ENCODE data around the gene DBNL. TPM values are rescaled to one million over a fixed set of nuclear protein-coding genes. Genes with fewer than 3 reads are reported as not detected.

The DBNL gene
- total RNA-seq, 1 donor from 2014 or later, result 95.5 TPM

DNA sequence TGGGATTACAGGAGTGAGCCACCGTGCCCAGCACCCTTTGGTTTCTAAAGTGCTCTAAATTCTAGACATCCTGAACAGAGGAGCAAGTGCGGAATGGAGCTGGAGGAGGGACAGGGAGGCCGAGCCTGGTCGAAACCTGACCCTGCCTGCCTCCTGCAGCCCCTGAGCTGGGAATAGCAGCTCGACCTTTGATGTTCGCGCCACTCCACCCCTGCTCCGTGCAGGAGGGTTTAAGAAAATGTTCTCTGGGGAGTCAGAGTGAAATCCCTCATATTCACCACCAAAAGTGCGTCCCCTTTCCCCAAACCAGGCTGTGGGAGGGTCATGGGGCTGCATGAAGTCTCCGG lies 19.0 kb downstream of the DBNL start:
- no peak overlapping the region for H3K27ac Mint-ChIP-seq (ENCODE audit: unreplicated experiment)
- TF ChIP-seq, protein P1, sequence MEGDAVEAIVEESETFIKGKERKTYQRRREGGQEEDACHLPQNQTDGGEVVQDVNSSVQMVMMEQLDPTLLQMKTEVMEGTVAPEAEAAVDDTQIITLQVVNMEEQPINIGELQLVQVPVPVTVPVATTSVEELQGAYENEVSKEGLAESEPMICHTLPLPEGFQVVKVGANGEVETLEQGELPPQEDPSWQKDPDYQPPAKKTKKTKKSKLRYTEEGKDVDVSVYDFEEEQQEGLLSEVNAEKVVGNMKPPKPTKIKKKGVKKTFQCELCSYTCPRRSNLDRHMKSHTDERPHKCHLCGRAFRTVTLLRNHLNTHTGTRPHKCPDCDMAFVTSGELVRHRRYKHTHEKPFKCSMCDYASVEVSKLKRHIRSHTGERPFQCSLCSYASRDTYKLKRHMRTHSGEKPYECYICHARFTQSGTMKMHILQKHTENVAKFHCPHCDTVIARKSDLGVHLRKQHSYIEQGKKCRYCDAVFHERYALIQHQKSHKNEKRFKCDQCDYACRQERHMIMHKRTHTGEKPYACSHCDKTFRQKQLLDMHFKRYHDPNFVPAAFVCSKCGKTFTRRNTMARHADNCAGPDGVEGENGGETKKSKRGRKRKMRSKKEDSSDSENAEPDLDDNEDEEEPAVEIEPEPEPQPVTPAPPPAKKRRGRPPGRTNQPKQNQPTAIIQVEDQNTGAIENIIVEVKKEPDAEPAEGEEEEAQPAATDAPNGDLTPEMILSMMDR (IDR thresholded peaks at IDR 0.05), result no peak
- peaks cover 22% of the 10 kb centered on the region for H3K36me3 Mint-ChIP-seq (ENCODE audit: low read depth)
- no peak overlapping the region for H3K4me3 Mint-ChIP-seq (ENCODE audit: unreplicated experiment)
- DNase-seq (ENCODE audit: low spot score), result peak; percentile 57
- peaks cover 25% of the 10 kb centered on the region for H3K4me1 Mint-ChIP-seq (ENCODE audit: low read depth)
- H3K27me3 Mint-ChIP-seq (ENCODE audit: low read depth), result no peaks in the 10 kb centered on the region
- no peaks in the 10 kb centered on the region for H3K9me3 Mint-ChIP-seq (ENCODE audit: low read depth)

DNA sequence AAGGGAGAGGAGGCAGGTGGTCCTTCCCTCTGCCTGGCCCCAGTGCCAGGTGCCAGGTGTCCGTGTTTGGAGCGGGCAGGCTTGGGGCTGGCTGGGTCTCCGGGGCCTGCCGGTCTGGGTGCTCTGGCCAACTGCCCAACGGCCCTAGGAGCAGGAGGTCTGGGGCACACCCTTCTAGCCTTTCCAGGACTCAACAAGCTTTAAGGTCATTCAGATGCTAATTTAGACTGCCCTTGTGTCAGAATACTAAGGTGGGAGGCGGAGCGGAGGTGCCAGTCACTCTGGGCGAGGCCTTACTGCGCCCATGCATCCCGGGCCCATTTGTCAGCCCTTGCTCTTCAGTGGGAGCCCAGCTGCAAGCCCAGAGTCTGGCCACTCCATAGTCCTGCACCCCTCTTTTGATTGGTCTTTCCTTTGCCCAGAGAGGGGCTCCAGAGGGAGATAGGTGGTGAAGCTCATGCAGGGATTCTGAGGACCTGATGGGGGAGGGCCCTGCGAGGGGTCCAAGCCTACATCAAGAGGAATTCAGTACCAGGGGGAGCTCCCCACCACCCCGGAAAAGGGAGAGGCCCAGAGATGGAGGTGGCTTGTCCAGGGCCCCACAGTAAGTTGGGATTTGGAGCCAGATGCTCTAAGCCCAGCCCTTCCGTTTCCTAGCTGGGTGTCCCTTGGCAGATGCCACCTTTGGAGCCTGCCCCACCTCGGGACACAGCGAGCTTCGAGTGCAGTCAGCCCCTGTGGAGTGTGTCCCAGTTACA lies 19.6 kb downstream of the DBNL start:
- Mint-ChIP-seq H3K4me3 (ENCODE audit: unreplicated experiment) (no peak overlapping the region), H3K9me3 (ENCODE audit: low read depth) (no peaks in the 10 kb centered on the region), H3K36me3 (ENCODE audit: low read depth) (peaks cover 17% of the 10 kb centered on the region), H3K27ac (ENCODE audit: unreplicated experiment) (no peak overlapping the region), H3K4me1 (ENCODE audit: low read depth) (peaks cover 25% of the 10 kb centered on the region), H3K27me3 (ENCODE audit: low read depth) (no peaks in the 10 kb centered on the region)
- TF ChIP-seq, protein P1 (IDR thresholded peaks at IDR 0.05), result no peak
- DNase-seq (ENCODE audit: low spot score), result peak; percentile 79

DNA sequence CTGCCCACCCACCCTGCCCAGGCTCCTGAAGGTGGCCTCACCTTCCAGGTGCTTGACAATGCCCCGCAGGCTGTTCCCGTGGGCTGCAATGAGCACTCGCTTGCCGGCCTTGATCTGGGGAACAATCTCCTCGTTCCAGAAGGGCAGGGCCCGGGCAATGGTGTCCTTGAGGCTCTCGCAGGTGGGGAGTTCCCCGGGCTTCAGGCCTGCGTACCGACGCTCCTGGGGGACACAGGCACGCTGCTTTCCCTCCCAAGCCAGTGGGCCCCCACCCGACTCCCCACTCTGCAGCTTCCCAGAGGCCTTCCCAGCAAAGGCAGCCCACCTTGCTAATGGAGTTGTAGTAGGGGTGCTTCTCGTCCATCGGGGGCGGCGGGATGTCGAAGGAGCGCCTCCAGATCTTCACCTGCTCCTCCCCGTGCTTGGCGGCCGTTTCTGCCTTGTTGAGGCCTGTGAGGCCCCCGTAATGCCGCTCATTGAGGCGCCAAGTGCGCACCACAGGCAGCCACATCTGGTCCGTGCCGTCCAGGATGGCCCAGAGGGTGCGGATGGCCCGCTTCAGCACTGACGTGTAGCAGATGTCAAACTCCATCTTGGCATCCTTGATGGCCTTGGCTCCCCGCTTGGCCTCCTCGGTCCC lies 20.4 kb downstream of the DBNL start:
- no peaks in the 10 kb centered on the region for H3K9me3 Mint-ChIP-seq (ENCODE audit: low read depth)
- H3K4me1 Mint-ChIP-seq (ENCODE audit: low read depth), result peaks cover 25% of the 10 kb centered on the region
- peaks cover 9% of the 10 kb centered on the region for H3K36me3 Mint-ChIP-seq (ENCODE audit: low read depth)
- no peaks in the 10 kb centered on the region for H3K27me3 Mint-ChIP-seq (ENCODE audit: low read depth)
- TF ChIP-seq, protein P1 (IDR thresholded peaks at IDR 0.05), result no peak
- H3K4me3 Mint-ChIP-seq (ENCODE audit: unreplicated experiment), result no peak overlapping the region
- H3K27ac Mint-ChIP-seq (ENCODE audit: unreplicated experiment), result no peak overlapping the region
- DNase-seq (ENCODE audit: low spot score), result peak; percentile 89

DNA sequence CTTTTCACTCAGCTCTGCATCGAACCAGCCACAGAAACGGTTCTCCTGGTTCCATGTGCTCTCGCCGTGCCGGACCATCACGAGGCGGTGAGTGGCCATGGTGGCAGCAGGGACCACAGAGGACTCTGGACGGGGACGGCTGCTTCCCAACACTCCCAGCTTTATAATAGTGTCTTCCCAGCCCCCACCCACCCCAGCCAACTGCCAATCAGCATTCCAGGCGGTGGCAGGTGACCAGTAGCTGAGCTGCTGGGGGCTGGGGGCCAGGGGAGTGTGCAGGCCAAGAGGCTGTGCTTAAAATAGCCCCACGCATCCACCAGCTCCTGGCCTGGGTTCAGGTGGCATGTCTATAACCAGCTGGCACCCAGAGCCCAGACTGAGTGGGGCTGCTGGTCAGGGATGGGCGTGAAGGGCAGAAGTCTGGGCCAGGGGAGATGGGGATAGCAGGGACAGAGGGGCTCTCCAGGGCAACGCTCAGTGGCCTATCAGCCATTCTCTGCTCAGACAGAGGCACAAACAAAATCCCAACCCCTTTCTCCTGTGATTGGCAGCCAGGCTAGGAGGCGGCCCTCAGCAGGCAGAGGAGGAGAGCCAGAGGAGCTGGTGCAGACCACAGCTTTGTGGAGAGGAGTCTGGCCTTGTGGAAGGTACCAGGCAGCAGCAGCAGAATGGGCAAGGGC lies 21.1 kb downstream of the DBNL start, which contains the start of gene PGAM2:
Gene PGAM2, minus strand, starts transcription at position 137 of the 680 bp plus-strand sequence. Its CDS starts 38 bp downstream, at position 99.
- H3K4me3 Mint-ChIP-seq (ENCODE audit: unreplicated experiment), result no peak within 1 kb of the TSS

DNA sequence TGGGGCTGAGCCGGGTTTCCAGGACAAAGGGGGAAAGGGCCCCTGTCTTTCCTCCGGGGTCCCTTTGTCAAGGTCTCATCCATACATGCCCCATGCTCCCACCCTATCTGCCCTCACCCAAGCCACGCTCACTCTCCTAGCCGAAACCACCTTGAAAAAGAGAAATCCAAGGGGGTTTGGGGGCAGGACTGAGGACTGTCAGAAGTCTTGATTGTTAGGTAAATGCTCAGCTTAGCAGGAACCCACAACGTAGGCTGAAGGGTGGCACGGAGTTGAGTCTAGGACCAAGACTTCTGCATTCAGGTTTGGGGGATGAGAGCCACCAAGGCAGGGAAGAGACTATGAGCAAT lies 21.6 kb downstream of the DBNL start:
- no peaks in the 10 kb centered on the region for H3K9me3 Mint-ChIP-seq (ENCODE audit: low read depth)
- no peak for DNase-seq (ENCODE audit: low spot score)
- no peak overlapping the region for H3K27ac Mint-ChIP-seq (ENCODE audit: unreplicated experiment)
- no peaks in the 10 kb centered on the region for H3K27me3 Mint-ChIP-seq (ENCODE audit: low read depth)
- TF ChIP-seq, protein P1 (IDR thresholded peaks at IDR 0.05), result no peak
- H3K4me1 Mint-ChIP-seq (ENCODE audit: low read depth), result peaks cover 25% of the 10 kb centered on the region
- H3K36me3 Mint-ChIP-seq (ENCODE audit: low read depth), result peaks cover 5% of the 10 kb centered on the region
- no peak overlapping the region for H3K4me3 Mint-ChIP-seq (ENCODE audit: unreplicated experiment)

More for the DNA sequence above, 21.1 kb downstream of the DBNL start, which contains the start of gene PGAM2:
- DNase-seq (ENCODE audit: low spot score), result peak; percentile 57
- TF ChIP-seq, protein P1 (IDR thresholded peaks at IDR 0.05), result no peak
- Mint-ChIP-seq H3K9me3 (ENCODE audit: low read depth) (no peaks in the 10 kb centered on the region), H3K27ac (ENCODE audit: unreplicated experiment) (no peak within 1 kb of the TSS), H3K27me3 (ENCODE audit: low read depth) (no peaks in the 10 kb centered on the region), H3K4me1 (ENCODE audit: low read depth) (peaks cover 25% of the 10 kb centered on the region), H3K36me3 (ENCODE audit: low read depth) (peaks cover 5% of the 10 kb centered on the region)

Data from chondrocyte (in vitro differentiated cells).